ENCODE measurements around the gene SLC8A2. TPM values are rescaled to one million over a fixed set of nuclear protein-coding genes. Genes with fewer than 3 reads are reported as not detected.

Gene SLC8A2
- total and polyA plus RNA-seq, 10 of the 15 experiments (the other 5 are each of a cell fraction or from before 2014, with no cell fraction given), result not detected

GRCh38 chr19:47495478-47496372 lies 24.0 kb upstream of the SLC8A2 start:
- CTCF ChIA-PET, result no interaction called here
- BruUV-seq (replicated peaks), result no TSS peak
- Histone ChIP-seq H3K36me3 (ENCODE audit: control insufficient read depth in 2 of 2, insufficient read depth in 2 of 2, low read length in 1 of 2) (peaks cover 11 to 35% of the 10 kb centered on the region in 2 experiments; a peak in 3 of 4 replicates), H3K9ac (ENCODE audit: control insufficient read depth, insufficient read depth, low read length) (no peak overlapping the region), H3K27me3 (replicated peaks in 1 of 2; ENCODE audit: control insufficient read depth in 2 of 2, insufficient read depth in 2 of 2, low read length in 1 of 2) (no peaks in the 10 kb centered on the region), H3K27ac (ENCODE audit: control insufficient read depth, insufficient read depth) (no peak overlapping the region), H4K20me1 (ENCODE audit: control insufficient read depth, insufficient read depth) (no peaks in the 10 kb centered on the region; the same call in 1 of the 2 replicates), H2AFZ (ENCODE audit: control insufficient read depth, low read depth, low read length) (no peak overlapping the region), H3K79me2 (ENCODE audit: control insufficient read depth, insufficient read depth, low read length) (no peaks in the 10 kb centered on the region; the same call in 1 of the 2 replicates), H3K4me1 (ENCODE audit: control insufficient read depth, insufficient read depth, low read length) (no peaks in the 10 kb centered on the region), H3K4me3 (no peak overlapping the region), H3K9me3 (replicated peaks; ENCODE audit: control insufficient read depth, insufficient read depth, low read length) (no peaks in the 10 kb centered on the region), H3K4me2 (ENCODE audit: control insufficient read depth, insufficient read depth) (no peak overlapping the region)
- in situ Hi-C loops (cut with MboI), result no loop called here
- FAIRE-seq (no peak), ATAC-seq (no peak), DNase-seq (ENCODE audit: low read depth, low spot score) (no peak)
- POLR2A ChIA-PET, result no interaction called here
- TF ChIP-seq SMARCA5 (IDR thresholded peaks at IDR 0.05), result no peak
- TF ChIP-seq POLR2AphosphoS5 (IDR thresholded peaks at IDR 0.05; ENCODE audit: low read length), result peak; percentile 17; the same call in 1 of the 2 replicates
- RAD21 ChIA-PET (ENCODE audit: unreplicated experiment), result no interaction called here
- intact Hi-C loops (cut with micrococcal nuclease; ENCODE audit: unreplicated experiment), result no loop called here
- WGBS (ENCODE audit: insufficient coverage, insufficient replicate concordance, low lambda C conversion rate, missing lambda C conversion rate), result 73% methylated on average over 17 of the region's 17 CpGs
- SMC1A ChIA-PET (ENCODE audit: uncharacterized antibody, unreplicated experiment), result no interaction called here

GRCh38 chr19:47494729-47495128 lies 23.0 kb upstream of the SLC8A2 start:
- in situ Hi-C loops (cut with MboI), result no loop called here
- Histone ChIP-seq H3K79me2 (ENCODE audit: control insufficient read depth, insufficient read depth, low read length) (no peaks in the 10 kb centered on the region; the same call in 1 of the 2 replicates), H3K4me3 (no peak overlapping the region), H3K36me3 (ENCODE audit: control insufficient read depth in 2 of 2, insufficient read depth in 2 of 2, low read length in 1 of 2) (peaks cover 16 to 34% of the 10 kb centered on the region in 2 experiments), H3K27ac (ENCODE audit: control insufficient read depth, insufficient read depth) (no peak overlapping the region), H2AFZ (ENCODE audit: control insufficient read depth, low read depth, low read length) (no peak overlapping the region), H4K20me1 (ENCODE audit: control insufficient read depth, insufficient read depth) (no peaks in the 10 kb centered on the region; the same call in 1 of the 2 replicates), H3K9ac (ENCODE audit: control insufficient read depth, insufficient read depth, low read length) (no peak overlapping the region), H3K27me3 (replicated peaks in 1 of 2; ENCODE audit: control insufficient read depth in 2 of 2, insufficient read depth in 2 of 2, low read length in 1 of 2) (no peaks in the 10 kb centered on the region), H3K4me1 (ENCODE audit: control insufficient read depth, insufficient read depth, low read length) (no peaks in the 10 kb centered on the region), H3K4me2 (ENCODE audit: control insufficient read depth, insufficient read depth) (no peak overlapping the region), H3K9me3 (replicated peaks; ENCODE audit: control insufficient read depth, insufficient read depth, low read length) (no peaks in the 10 kb centered on the region)
- WGBS (ENCODE audit: insufficient coverage, insufficient replicate concordance, low lambda C conversion rate, missing lambda C conversion rate), result 87% methylated on average over 9 of the region's 9 CpGs
- DNase-seq (ENCODE audit: low read depth, low spot score) (no peak), ATAC-seq (no peak), FAIRE-seq (no peak)
- CTCF ChIA-PET, result interaction anchor here (0.7 kb wide), 2 partner anchors 30 to 31 kb away, joined by 3 read pairs; no protein-coding TSS in a partner anchor
- intact Hi-C loops (cut with micrococcal nuclease; ENCODE audit: unreplicated experiment), result no loop called here
- RAD21 ChIA-PET (ENCODE audit: unreplicated experiment), result no interaction called here
- no TSS peak for BruUV-seq (replicated peaks)
- POLR2A ChIA-PET, result no interaction called here
- SMC1A ChIA-PET (ENCODE audit: uncharacterized antibody, unreplicated experiment), result no interaction called here
- TF ChIP-seq E2F8 (IDR thresholded peaks at IDR 0.05; ENCODE audit: low read depth, partially characterized antibody), result no peak
- no peak for TF ChIP-seq STAT1 (conservative IDR thresholded peaks at IDR 0.05)
- TF ChIP-seq POLR2A (IDR thresholded peaks at IDR 0.05; ENCODE audit: low read depth, low read length), result 0 out of 2 replicates have a peak, but pooled peaks have one; percentile 28
- TF ChIP-seq POLR2AphosphoS2 (IDR thresholded peaks at IDR 0.05; ENCODE audit: low read depth, low read length), result no peak
- TF ChIP-seq EZH2 (IDR thresholded peaks at IDR 0.05; ENCODE audit: borderline replicate concordance, control insufficient read depth, low read depth, low read length), result no peak
- TF ChIP-seq POLR2AphosphoS5 (IDR thresholded peaks at IDR 0.05; ENCODE audit: low read length), result 0 out of 2 replicates have a peak, but pooled peaks have one; percentile 10
- TF ChIP-seq NR2F1 (conservative IDR thresholded peaks at IDR 0.05), result no peak
- TF ChIP-seq SKIL (IDR thresholded peaks at IDR 0.05; ENCODE audit: low read depth, poor library complexity, severe bottlenecking), result no peak
